GM10266 (cell line): ENCODE measurements around the gene MYOD1.

ENCODE experiments used
- DNase-seq: peaks from one replicate; pipeline ENCODE4 v3.0.0; 2012; ENCODE audit errors: extremely low spot score
- TF ChIP-seq, protein P1 (sequence below): IDR thresholded peaks from 2 replicates; pipeline ENCODE4 v1.5.1; 2012; ENCODE audit warnings: mild to moderate bottlenecking, low read depth; ENCODE audit not compliant: control insufficient read depth, insufficient read depth; ENCODE audit errors: missing control alignments

MYOD1 gene

DNA sequence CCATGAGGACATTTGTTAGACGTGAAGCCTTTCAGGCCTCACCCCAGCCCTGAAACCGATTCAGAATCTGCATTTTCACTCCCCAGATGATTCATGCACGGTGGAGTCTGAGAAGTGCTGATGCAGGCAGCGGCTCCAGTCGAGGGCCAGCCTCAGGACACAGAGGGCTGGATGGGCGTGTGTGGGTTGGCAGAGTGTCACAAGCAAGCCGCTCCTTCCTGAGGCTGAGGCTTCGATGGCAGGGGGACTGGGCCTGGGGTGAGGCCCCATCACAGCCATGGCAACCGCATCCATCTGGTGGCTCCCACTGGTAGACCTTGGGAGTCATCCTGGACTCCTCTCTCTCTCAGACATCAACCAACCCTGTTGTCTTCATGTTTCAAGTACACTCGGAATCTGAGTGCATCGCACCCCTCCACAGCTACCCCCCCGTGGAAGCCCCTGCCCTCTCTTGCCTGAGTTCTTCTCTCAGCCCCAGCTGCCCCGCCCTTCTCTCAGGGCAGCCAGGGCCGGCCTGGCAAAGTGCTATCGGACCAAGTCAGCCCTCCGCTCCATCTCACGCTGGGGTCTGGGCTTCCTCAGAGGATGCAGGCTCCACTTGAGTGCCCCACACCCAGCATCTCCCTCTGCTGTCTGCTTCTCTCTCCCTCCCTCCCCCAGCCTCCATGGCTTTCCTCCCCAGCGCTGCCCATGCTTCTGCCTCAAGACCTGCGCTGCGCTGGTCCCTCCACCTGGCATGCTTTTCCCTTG is 25.8 kb downstream of the MYOD1 start:
- TF ChIP-seq, protein P1, sequence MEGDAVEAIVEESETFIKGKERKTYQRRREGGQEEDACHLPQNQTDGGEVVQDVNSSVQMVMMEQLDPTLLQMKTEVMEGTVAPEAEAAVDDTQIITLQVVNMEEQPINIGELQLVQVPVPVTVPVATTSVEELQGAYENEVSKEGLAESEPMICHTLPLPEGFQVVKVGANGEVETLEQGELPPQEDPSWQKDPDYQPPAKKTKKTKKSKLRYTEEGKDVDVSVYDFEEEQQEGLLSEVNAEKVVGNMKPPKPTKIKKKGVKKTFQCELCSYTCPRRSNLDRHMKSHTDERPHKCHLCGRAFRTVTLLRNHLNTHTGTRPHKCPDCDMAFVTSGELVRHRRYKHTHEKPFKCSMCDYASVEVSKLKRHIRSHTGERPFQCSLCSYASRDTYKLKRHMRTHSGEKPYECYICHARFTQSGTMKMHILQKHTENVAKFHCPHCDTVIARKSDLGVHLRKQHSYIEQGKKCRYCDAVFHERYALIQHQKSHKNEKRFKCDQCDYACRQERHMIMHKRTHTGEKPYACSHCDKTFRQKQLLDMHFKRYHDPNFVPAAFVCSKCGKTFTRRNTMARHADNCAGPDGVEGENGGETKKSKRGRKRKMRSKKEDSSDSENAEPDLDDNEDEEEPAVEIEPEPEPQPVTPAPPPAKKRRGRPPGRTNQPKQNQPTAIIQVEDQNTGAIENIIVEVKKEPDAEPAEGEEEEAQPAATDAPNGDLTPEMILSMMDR = no peak
- DNase-seq = no peak

DNA sequence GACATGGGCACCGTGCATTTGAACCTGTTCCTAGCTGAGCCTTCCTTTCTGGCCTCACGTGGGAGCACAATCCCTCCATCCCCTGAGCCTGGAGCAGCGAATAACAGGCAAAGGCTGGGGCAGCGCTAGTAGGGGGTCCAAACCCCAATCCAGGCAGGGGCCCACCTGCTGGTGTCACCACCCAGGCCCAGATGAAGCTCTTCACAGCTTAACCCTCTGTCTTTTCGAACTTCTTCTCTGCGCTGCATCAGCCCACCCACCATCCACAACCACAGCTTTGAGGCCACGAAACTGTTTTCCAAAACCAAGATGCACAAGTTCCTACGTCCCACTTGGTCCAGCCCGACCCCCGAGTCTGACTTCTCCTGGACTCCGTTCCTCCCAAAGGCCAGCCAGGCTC is 26.7 kb downstream of the MYOD1 start:
- DNase-seq = no peak
- TF ChIP-seq, protein P1 = no peak

DNA sequence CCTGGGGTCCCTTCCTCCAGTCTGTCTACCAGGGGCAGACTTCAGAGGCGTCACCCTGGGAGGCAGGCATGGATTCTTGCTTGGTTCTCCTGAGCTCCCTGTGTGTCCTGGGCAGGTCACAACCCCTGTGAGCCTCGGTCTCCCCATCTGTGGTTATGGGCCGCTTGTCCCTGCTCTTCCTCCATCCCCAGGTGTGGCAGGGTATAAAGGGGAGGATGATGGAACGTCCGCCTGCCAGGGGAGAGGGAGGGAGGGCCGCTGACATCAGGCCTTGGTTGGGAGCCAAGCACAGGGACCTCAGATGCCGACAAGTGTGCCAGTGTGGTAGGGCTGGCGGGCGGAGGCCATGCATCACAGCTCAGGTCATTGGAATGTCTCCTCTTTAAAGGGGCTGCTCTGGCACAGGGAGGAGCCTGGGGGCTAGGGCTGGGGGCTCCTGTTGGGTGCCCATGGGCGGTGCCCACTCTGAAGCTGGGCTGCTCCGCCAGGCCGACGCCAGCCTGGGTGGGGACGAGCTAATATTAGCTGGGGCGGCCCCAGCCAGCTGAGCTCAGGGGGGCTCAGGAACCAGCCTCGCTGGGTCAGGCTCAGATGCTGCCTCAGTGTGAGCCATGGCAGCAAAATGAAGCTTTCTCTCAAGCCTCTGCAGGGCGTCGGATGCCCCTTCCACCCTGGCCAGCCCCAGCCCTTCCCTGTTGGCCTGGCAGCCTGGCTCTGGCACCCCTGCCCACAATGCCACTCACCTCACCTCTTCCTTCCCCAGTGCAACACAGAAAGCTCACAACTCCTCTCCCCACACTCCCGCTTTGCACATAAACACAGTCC is 28.0 kb downstream of the MYOD1 start:
- TF ChIP-seq, protein P1 = no peak

DNA sequence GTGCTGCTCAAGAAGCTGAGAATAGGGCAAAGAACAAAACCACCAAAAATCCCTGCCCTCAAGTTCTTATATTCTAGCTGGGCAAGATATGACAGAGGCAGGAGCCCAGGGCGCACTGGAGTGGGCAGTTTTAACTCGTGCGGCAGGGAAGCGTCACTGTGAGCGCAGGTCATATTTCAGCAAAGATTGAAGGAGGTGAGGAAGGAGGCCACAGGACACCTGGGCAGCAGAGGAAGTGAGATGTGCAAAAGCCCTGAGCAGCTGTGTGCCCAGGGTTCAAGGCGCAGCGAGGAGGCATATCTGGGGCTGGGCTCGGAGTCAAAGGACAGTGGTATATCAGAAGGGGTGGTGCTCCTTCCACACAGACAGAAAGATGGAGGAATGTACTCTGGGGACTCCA is 28.7 kb downstream of the MYOD1 start:
- TF ChIP-seq, protein P1 = no peak
- DNase-seq = no peak

More for the DNA sequence above, 28.0 kb downstream of the MYOD1 start:
- DNase-seq = no peak

DNA sequence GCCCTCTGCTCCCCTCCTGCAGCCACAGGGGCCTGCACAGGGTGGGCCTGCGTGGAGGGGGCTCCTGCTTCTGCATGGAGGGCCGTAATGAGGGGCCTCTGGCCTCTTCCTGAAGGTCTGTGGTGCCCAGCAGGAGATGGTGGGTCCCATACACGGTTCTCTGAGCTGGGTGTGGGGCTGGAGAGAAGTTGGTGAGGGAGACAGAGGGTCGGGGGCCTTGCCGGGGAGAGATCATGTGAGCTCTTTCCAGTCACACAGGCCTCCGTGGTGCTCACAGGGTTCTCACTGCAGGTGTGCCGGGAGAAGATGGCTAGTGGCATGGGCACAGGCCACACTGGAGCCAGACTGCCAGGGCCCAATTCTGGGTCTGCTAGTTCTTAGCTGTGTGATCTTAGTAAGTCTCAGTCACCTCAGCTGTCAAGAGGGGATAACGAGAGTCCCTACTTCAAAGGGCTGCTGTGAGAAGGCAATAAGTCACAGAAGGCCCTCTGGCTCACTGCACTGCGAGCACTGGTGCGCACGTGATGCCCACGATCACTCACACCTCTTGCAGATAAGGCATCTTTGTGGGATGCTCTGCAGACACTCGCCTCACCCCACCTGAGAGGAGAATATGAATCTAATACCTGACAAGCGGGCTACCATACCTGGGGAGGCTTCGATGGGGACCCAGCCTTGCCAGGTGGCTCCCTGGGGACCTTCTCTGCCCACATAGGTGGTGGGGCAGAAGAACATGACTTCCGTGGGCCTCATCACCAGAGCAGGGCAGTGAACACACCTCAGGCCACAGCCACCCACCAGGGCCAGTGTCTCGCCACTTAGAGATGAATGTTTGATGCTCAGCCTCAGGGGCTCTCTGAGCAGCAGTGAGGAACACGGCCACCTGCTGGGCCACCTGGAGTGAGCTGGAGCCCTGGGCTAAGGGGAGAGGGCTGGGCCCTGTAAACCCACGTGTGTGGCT is 29.7 kb downstream of the MYOD1 start:
- TF ChIP-seq, protein P1 = no peak
- DNase-seq = no peak

DNA sequence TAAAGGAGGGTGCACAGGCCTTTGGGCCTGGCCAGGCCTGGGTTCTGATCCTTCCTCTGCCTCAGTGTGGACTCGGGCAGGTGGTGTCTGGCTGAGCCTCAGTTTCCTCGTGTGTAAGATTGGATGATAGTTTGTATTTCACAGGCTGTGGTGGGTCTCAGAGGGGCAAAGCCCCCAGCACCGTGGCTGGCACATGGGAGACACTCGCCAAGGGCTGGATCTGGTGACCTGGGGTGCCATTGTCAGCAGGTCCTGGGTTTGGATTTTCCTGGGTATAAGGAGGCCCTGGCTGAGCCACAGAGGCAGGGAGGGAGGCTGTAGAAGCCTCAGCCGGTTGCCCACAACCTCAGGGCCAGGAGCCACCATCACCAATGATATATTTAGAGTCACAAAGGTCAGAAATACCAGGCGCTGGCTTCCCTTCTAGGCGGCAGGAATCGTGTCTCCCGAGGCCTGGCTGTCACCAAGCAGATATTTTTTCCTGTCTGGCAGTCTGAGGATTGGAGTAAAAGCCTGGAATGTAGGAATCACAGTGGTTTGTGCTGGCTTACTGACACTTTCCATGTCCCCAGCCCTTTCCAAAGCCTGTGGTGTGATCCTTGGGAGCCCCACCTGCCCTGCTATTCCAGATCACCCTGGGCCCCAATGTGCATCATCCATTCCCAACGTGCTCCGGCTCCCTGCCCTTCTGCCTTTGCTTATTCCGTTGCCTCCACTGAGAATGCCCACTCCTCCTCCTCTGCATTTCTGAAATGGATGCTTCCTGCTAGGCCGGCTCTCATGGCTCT is 30.8 kb downstream of the MYOD1 start:
- DNase-seq = no peak
- TF ChIP-seq, protein P1 = no peak
